Suprapubic skin (tissue), 4 donors: ENCODE results near the gene SLC12A3. TPM values are rescaled to one million over a fixed set of nuclear protein-coding genes. Genes with fewer than 3 reads are reported as not detected.

Experiments used
- DNase-seq, 2 donors: peaks; one replicate each; pipeline ENCODE4 v3.0.0-alpha.2; 2019; ENCODE audit warnings: low spot score in 2 of 2
- H3K27ac ChIP-seq: fragments of 200-600 bp; sonication (generic); one replicate; pipeline ENCODE4 v1.5.1; 2019
- H3K27me3 ChIP-seq: fragments of 200-600 bp; sonication (generic); one replicate; pipeline ENCODE4 v1.5.1; 2019
- H3K36me3 ChIP-seq: fragments of 200-600 bp; sonication (generic); one replicate; pipeline ENCODE4 v1.5.1; 2019
- H3K4me1 ChIP-seq: fragments of 200-600 bp; sonication (generic); one replicate; pipeline ENCODE4 v1.5.1; 2019
- H3K4me3 ChIP-seq: fragments of 200-600 bp; sonication (generic); one replicate; pipeline ENCODE4 v1.5.1; 2019; ENCODE audit warnings: mild to moderate bottlenecking
- H3K9me3 ChIP-seq: fragments of 200-600 bp; sonication (generic); one replicate; pipeline ENCODE4 v1.5.1; 2019
- EP300 ChIP-seq: sonication (generic); formaldehyde crosslinking; IDR thresholded peaks from one replicate; pipeline ENCODE4 v1.6.1; 2017; ENCODE audit warnings: antibody characterized with exemption
- POLR2A ChIP-seq, 2 donors: fragments of 450-650 bp; IDR thresholded peaks; one replicate each; pipeline ENCODE4 v1.6.1; 2017; ENCODE audit warnings: antibody characterized with exemption in 2 of 2, mild to moderate bottlenecking in 2 of 2, moderate library complexity in 2 of 2
- POLR2AphosphoS5 ChIP-seq, 3 donors: sonication (generic); formaldehyde crosslinking; IDR thresholded peaks; one replicate each; pipeline ENCODE4 v1.6.1; 2017; ENCODE audit warnings: antibody characterized with exemption in 3 of 3
- WGBS: methylation state at CpG from one replicate; pipeline ENCODE4 v1.1.5; 2018; 5-methylcytosine and 5-hydroxymethylcytosine counted together
- total RNA-seq, 4 donors: library from RNA; depleted of rRNA; stranded (reverse); fragments of >200 nt; gene quantifications; one replicate each; pipeline ENCODE4 v1.1.0, GENCODE V29; 2016
- TF ChIP-seq, protein P1 (sequence below), 2 donors: fragments of 200-600 bp in 1 of 2; fragments of 450-650 bp in 1 of 2; sonication (generic) in 1 of 2; IDR thresholded peaks; one replicate each; pipeline ENCODE4 v1.5.1; 2016 to 2019; ENCODE audit warnings: antibody characterized with exemption in 2 of 2, mild to moderate bottlenecking in 1 of 2, moderate library complexity in 1 of 2

SLC12A3 gene
- total RNA-seq, 4 donors from 2014 or later, result 0.13 TPM; not detected in 3

- no peaks in the 10 kb centered on the region for H3K36me3 ChIP-seq
- H3K4me3 ChIP-seq, result no peak overlapping the region
- no peak overlapping the region for H3K27ac ChIP-seq
- no peaks in the 10 kb centered on the region for H3K9me3 ChIP-seq
- no peak for DNase-seq
- 69% methylated on average over 4 of the region's 4 CpGs for WGBS
- TF ChIP-seq POLR2AphosphoS5 (IDR thresholded peaks at IDR 0.05) (no peak), EP300 (no peak), POLR2A (IDR thresholded peaks at IDR 0.05) (no peak)
- TF ChIP-seq, protein P1, sequence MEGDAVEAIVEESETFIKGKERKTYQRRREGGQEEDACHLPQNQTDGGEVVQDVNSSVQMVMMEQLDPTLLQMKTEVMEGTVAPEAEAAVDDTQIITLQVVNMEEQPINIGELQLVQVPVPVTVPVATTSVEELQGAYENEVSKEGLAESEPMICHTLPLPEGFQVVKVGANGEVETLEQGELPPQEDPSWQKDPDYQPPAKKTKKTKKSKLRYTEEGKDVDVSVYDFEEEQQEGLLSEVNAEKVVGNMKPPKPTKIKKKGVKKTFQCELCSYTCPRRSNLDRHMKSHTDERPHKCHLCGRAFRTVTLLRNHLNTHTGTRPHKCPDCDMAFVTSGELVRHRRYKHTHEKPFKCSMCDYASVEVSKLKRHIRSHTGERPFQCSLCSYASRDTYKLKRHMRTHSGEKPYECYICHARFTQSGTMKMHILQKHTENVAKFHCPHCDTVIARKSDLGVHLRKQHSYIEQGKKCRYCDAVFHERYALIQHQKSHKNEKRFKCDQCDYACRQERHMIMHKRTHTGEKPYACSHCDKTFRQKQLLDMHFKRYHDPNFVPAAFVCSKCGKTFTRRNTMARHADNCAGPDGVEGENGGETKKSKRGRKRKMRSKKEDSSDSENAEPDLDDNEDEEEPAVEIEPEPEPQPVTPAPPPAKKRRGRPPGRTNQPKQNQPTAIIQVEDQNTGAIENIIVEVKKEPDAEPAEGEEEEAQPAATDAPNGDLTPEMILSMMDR (IDR thresholded peaks at IDR 0.05), result no peak
- peaks cover 18% of the 10 kb centered on the region for H3K4me1 ChIP-seq
- no peaks in the 10 kb centered on the region for H3K27me3 ChIP-seq
These were observed 11.0 kb downstream of the SLC12A3 start for GRCh38 chr16:56876048-56876447.

DNA sequence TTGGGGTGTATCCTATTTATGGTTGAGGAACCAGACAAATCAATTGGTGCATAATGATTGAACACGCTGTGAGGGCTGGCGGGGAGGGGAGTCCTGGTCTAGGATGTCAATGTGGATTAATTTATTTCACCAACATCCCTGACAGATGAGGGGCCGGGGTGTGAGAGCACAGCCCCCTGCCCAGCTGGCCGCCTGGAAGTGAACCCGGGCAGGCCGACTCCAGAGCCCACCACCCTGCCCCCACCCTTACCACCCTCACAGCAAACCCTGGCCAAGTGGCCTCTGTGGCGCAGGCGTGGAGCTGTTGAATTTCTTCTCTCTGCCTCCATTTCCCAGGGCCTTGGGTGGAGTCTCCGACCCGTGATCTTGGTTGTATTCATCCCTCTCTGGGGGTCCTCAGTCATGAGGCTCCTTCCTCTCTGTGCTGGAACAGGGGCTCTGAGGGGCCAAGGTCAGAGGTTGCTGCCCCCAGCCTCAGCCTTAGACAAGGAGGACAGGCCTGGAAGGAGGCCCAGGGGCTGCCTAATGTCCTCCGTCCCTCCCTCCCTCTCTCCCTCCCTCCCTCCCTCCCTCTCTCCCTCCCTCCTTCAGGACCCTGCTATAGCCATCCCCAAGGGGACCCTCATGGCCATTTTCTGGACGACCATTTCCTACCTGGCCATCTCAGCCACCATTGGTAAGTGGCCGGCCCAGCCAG lies 12.6 kb downstream of the SLC12A3 start:
- H3K27ac ChIP-seq, result no peak overlapping the region
- no peaks in the 10 kb centered on the region for H3K27me3 ChIP-seq
- DNase-seq, result no peak
- no peak for TF ChIP-seq EP300
- TF ChIP-seq, protein P1 (IDR thresholded peaks at IDR 0.05), result no peak
- TF ChIP-seq POLR2A (IDR thresholded peaks at IDR 0.05), result no peak
- no peak for TF ChIP-seq POLR2AphosphoS5 (IDR thresholded peaks at IDR 0.05)
- no peaks in the 10 kb centered on the region for H3K36me3 ChIP-seq
- no peak overlapping the region for H3K4me3 ChIP-seq
- peaks cover 15% of the 10 kb centered on the region for H3K4me1 ChIP-seq
- no peaks in the 10 kb centered on the region for H3K9me3 ChIP-seq
- 91% methylated on average over 13 of the region's 13 CpGs for WGBS

DNA sequence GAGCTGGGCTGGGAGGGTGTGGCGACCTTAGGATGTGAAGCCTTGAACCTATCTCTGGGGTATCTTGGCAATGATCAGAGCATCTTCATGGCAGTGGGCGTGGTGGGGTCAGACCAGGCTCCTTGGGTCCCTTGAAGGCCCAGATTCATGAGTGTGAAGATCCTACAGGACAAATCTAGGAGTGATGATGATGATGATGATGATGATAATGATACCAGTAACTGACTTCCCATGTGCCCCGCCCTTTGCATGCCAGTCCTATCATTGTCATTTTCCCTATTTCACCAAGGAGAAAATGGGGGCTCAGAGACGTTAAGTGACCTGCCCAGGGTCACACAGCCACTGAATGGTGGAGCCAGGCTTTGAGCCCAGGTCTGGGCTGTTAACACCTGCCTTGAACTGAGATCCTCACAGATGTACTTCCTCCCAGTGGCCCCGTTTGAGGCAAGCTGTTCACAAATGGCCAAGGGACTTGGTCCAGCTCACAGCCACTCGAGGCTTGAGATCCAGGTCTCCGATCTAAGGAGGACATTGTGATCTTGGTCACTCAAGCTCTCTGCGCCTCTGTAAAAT lies 13.4 kb downstream of the SLC12A3 start:
- no peak overlapping the region for H3K4me3 ChIP-seq
- H3K27me3 ChIP-seq, result no peaks in the 10 kb centered on the region
- H3K36me3 ChIP-seq, result no peaks in the 10 kb centered on the region
- H3K27ac ChIP-seq, result no peak overlapping the region
- no peak for DNase-seq
- WGBS, result 89% methylated on average over 8 of the region's 8 CpGs
- H3K9me3 ChIP-seq, result no peaks in the 10 kb centered on the region
- TF ChIP-seq EP300 (no peak), POLR2A (IDR thresholded peaks at IDR 0.05) (no peak), POLR2AphosphoS5 (IDR thresholded peaks at IDR 0.05) (no peak)
- TF ChIP-seq, protein P1 (IDR thresholded peaks at IDR 0.05), result no peak
- peaks cover 15% of the 10 kb centered on the region for H3K4me1 ChIP-seq

DNA sequence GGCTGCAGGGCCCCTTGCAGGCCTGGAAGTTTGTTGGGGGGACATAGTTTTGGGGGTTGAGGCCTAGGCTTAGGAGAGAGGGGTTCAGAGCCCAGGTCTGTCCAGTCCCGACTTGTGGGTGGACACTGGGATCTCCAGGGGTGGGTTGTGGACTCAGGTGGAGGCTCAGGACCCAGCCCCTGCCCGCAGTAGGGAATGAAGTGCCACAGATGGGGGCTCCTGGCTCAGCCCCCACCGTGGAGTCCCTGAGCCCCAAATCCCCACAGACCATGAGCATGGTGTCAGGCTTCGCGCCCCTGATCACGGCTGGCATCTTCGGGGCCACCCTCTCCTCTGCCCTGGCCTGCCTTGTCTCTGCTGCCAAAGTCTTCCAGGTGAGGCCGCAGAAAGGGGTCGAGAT lies 14.3 kb downstream of the SLC12A3 start:
- WGBS, result no CpG with 5 or more reads among the region's 9 CpGs
- no peaks in the 10 kb centered on the region for H3K36me3 ChIP-seq
- DNase-seq, result no peak

DNA sequence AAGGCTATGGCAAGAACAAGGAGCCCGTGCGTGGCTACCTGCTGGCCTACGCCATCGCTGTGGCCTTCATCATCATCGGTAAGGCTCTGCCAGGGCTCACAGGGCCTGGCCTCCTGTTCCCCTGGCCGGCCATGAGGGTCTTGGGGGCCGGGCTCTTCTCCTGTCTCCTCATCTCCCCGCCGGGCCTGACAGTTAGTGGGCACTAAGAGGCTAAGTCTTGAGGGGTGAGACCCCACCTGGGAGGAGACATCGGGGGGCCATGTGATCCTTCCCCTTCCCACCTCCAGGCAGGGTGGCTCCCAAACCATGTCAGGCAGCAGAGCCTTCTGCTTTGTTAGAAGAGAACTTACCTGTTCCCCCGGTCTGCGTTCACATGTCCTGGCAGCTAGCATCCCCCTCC lies 15.2 kb downstream of the SLC12A3 start:
- no peak for TF ChIP-seq POLR2A (IDR thresholded peaks at IDR 0.05)
- no peak for TF ChIP-seq EP300
- no peak for TF ChIP-seq POLR2AphosphoS5 (IDR thresholded peaks at IDR 0.05)
- TF ChIP-seq, protein P1 (IDR thresholded peaks at IDR 0.05), result no peak
- Histone ChIP-seq H3K4me3 (no peak overlapping the region), H3K36me3 (no peaks in the 10 kb centered on the region), H3K4me1 (peaks cover 9% of the 10 kb centered on the region), H3K27ac (no peak overlapping the region), H3K27me3 (no peaks in the 10 kb centered on the region), H3K9me3 (no peaks in the 10 kb centered on the region)
- no peak for DNase-seq
- 78% methylated on average over 4 of the region's 12 CpGs for WGBS

More for the DNA sequence above, 14.3 kb downstream of the SLC12A3 start:
- TF ChIP-seq POLR2AphosphoS5 (IDR thresholded peaks at IDR 0.05) (no peak), EP300 (no peak), POLR2A (IDR thresholded peaks at IDR 0.05) (no peak)
- TF ChIP-seq, protein P1 (IDR thresholded peaks at IDR 0.05), result no peak
- Histone ChIP-seq H3K4me1 (peaks cover 15% of the 10 kb centered on the region), H3K9me3 (no peaks in the 10 kb centered on the region), H3K27ac (no peak overlapping the region), H3K27me3 (no peaks in the 10 kb centered on the region), H3K4me3 (no peak overlapping the region)
